NB4 (cell line): ENCODE data around the gene TRAPPC6A.
A peak's percentile ranks its signal among the peaks of the same experiment; 100 is the strongest.

Source experiments
- DNase-seq: peaks from one replicate; pipeline ENCODE4 v3.0.0; 2010; ENCODE audit warnings: low read depth
- H3K4me3 ChIP-seq: one replicate; pipeline ENCODE4 v1.5.1; 2011; ENCODE audit warnings: mild to moderate bottlenecking, low read depth, low read length, moderate library complexity
- CTCF ChIP-seq: IDR thresholded peaks from one replicate; pipeline ENCODE4 v1.5.1; 2012; ENCODE audit warnings: low read depth, low read length
- MAX ChIP-seq: IDR thresholded peaks from 2 replicates; pipeline ENCODE4 v1.6.1; 2011; ENCODE audit warnings: low read depth, low read length
- MYC ChIP-seq: IDR thresholded peaks from 2 replicates; pipeline ENCODE4 v1.6.1; 2011; ENCODE audit warnings: low read depth, low read length
- POLR2A ChIP-seq: IDR thresholded peaks from 2 replicates; pipeline ENCODE4 v1.6.1; 2011; ENCODE audit warnings: mild to moderate bottlenecking; ENCODE audit not compliant: insufficient read length; ENCODE audit errors: extremely low read depth

TRAPPC6A gene

GRCh38 chr19:45126654-45127053, 51.4 kb downstream of the TRAPPC6A start:
- no peak for DNase-seq
- no peak overlapping the region for H3K4me3 ChIP-seq
- no peak for TF ChIP-seq MYC

GRCh38 chr19:45125975-45126493, 52.0 kb downstream of the TRAPPC6A start:
- H3K4me3 ChIP-seq, result no peak overlapping the region
- peak; percentile 62 for DNase-seq
- peak; percentile 57; the same call in 1 of the 2 replicates for TF ChIP-seq MAX
- no peak for TF ChIP-seq POLR2A
- peak; percentile 69 for TF ChIP-seq CTCF
- peak; percentile 55 for TF ChIP-seq MYC

- no peak for TF ChIP-seq POLR2A
- TF ChIP-seq MAX, result no peak
- TF ChIP-seq MYC, result no peak
- no peak for TF ChIP-seq CTCF
- no peak overlapping the region for H3K4me3 ChIP-seq
- no peak for DNase-seq
Observed at GRCh38 chr19:45125360-45125759, 52.7 kb downstream of the TRAPPC6A start.

- DNase-seq, result no peak
- no peak overlapping the region for H3K4me3 ChIP-seq
- no peak for TF ChIP-seq POLR2A
- no peak for TF ChIP-seq MAX
- TF ChIP-seq MYC, result no peak
- no peak for TF ChIP-seq CTCF
Observed at GRCh38 chr19:45124021-45124420, 54.0 kb downstream of the TRAPPC6A start.

GRCh38 chr19:45123440-45123850, 54.6 kb downstream of the TRAPPC6A start:
- TF ChIP-seq POLR2A (no peak), MAX (no peak), CTCF (no peak), MYC (no peak)
- H3K4me3 ChIP-seq, result no peak overlapping the region
- DNase-seq, result no peak

GRCh38 chr19:45122832-45123231, 55.2 kb downstream of the TRAPPC6A start:
- no peak for DNase-seq
- TF ChIP-seq MYC (no peak), POLR2A (no peak), MAX (no peak), CTCF (no peak)
- H3K4me3 ChIP-seq, result no peak overlapping the region
